Aortic smooth muscle cell (primary cell): ENCODE measurements around the gene RPS6KB1. TPM values are rescaled to one million over a fixed set of nuclear protein-coding genes. Genes with fewer than 3 reads are reported as not detected.

Source experiments
- total RNA-seq: library from RNA; depleted of rRNA; stranded (reverse); fragments of >200 nt; gene quantifications from 2 replicates; pipeline ENCODE4 v1.2.3, GENCODE V29; 2014

The RPS6KB1 gene
- total RNA-seq, result 23.8 and 31.8 TPM in 2 replicates

DNA sequence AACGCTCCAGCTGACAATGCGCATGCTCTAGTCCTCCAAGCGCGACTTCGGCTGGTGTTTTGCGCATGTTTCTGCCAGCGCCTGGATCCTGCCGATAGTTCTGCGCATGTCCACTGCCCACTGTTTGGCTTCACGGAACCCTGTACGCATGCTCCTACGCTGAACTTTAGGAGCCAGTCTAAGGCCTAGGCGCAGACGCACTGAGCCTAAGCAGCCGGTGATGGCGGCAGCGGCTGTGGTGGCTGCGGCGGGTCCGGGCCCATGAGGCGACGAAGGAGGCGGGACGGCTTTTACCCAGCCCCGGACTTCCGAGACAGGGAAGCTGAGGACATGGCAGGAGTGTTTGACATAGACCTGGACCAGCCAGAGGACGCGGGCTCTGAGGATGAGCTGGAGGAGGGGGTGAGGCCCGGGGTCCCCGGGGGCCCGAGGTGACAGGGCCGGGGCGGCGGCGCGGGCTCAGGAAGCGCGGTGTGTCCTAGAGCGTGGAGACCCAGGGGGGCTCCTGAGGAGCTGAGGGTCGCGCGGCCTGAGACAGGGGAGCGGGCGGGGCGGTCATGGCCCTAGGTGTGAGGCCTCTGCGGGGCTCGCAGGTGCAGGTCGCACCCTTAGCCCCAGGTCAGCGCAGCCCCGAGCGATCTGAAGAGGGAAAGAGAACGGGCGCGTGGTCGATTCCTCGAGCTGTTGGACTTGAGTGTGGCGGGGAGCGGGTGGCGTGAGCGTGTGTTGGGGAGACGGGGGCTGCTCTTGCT, at the start of gene RPS6KB1, which contains the start of gene TUBD1:
Gene RPS6KB1, plus strand, starts transcription at position 198 of the 752 bp plus-strand sequence. Its CDS starts 64 bp downstream, at position 262.
Gene TUBD1, minus strand, starts transcription at position 20 of the 752 bp plus-strand sequence. CDS start 1,941 bp downstream, outside the sequence.

DNA sequence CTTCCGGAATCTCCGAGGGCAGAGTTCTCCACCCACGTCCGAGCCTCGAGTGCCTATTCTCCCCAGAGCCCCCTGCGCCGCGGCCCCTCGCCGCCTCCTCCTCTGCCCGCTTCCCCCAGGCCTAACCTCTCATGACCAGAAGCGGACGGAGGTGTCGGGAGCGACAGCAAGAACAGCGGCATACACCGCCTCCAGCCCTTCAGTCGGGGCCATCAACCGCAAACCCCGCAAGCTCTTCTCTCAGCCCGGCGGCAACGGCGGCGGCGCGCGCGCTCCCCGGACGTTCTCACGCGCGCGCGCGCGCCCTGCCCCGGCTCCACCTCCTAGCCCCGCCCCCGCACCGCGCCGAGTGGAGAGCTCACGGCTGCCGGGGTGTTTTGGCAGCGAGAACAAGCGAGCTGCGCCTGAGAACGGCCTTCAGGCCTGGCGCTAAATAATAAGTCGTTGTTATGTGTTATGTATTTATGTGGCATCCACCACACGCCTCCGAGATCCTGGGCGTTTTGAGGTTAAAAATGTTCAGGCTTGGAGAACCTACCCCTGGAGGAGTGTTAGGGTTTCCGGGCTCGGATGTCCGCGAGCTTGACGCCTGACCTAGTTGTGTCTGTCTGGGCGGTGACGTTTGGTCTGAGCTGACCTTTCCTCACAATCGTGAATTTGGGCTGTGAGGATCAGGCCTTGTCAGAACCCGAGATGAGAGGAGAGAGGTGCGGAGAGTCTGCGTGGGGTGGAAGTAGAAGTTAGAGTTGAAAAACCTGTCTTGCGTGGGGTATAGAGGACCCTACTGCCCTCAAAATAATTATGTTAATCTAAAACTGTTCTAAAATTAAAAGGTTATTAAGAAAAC, 71.8 kb downstream of the RPS6KB1 start, which contains the start of gene RNFT1:
Gene RNFT1, minus strand, starts transcription at position 259 of the 847 bp plus-strand sequence. Its CDS starts 77 bp downstream, at position 182.

Other genes with a start within 250 kb of the RPS6KB1 start
- 16.3 and 30.8 TPM in 2 replicates for gene PTRH2, start 185.7 kb upstream of the RPS6KB1 start, total RNA-seq
- gene VMP1, start 185.5 kb upstream of the RPS6KB1 start, total RNA-seq, result 172 and 244 TPM in 2 replicates
- 2.9 and 4.0 TPM in 2 replicates for gene TUBD1, start 178 bp upstream of the RPS6KB1 start, total RNA-seq
- gene RNFT1, start 71.6 kb downstream of the RPS6KB1 start, total RNA-seq, result 12.4 and 15.4 TPM in 2 replicates
- gene HEATR6, start 185.8 kb downstream of the RPS6KB1 start, total RNA-seq, result 9.8 and 10.1 TPM in 2 replicates